DOHH2 (cell line): ENCODE data around the gene ELF5.

ENCODE experiments used
- H3F3A ChIP-seq: fragments of 200-600 bp; sonication (generic), shearing (Covaris generic); 2 replicates; pipeline ENCODE4 v1.6.0; 2016; ENCODE audit warnings: antibody characterized with exemption, mild to moderate bottlenecking; ENCODE audit not compliant: control insufficient read depth, insufficient read depth
- H3K27ac ChIP-seq: fragments of 200-600 bp; sonication (generic); 2 replicates; pipeline ENCODE4 v1.5.1; 2014; ENCODE audit warnings: low read depth, mild to moderate bottlenecking, low read length, moderate library complexity
- H3K27me3 ChIP-seq: fragments of 200-600 bp; sonication (generic); 2 replicates; pipeline ENCODE4 v1.6.1; 2014; ENCODE audit warnings: mild to moderate bottlenecking, low read length, mixed read lengths; ENCODE audit not compliant: control insufficient read depth
- H3K36me3 ChIP-seq: fragments of 200-600 bp; sonication (generic); 2 replicates; pipeline ENCODE4 v1.6.1; 2014; ENCODE audit warnings: mild to moderate bottlenecking, low read length, moderate library complexity, mixed read lengths; ENCODE audit not compliant: control insufficient read depth
- H3K4me1 ChIP-seq: fragments of 200-600 bp; sonication (generic); 2 replicates; pipeline ENCODE4 v1.6.1; 2014; ENCODE audit warnings: mild to moderate bottlenecking, low read length, mixed read lengths; ENCODE audit not compliant: control insufficient read depth
- H3K4me2 ChIP-seq: fragments of 200-600 bp; sonication (generic); 2 replicates; pipeline ENCODE4 v1.6.0; 2014; ENCODE audit warnings: mild to moderate bottlenecking, low read length, moderate library complexity
- H3K4me3 ChIP-seq: fragments of 200-600 bp; sonication (generic); 2 replicates; pipeline ENCODE4 v1.5.1; 2014; ENCODE audit warnings: mild to moderate bottlenecking, low read length, mixed read lengths
- H3K79me2 ChIP-seq: fragments of 200-600 bp; sonication (generic); 2 replicates; pipeline ENCODE4 v1.6.1; 2014; ENCODE audit warnings: mild to moderate bottlenecking, low read length, mixed read lengths; ENCODE audit not compliant: control insufficient read depth
- H3K9me2 ChIP-seq: fragments of 200-600 bp; sonication (generic); replicated peaks from 2 replicates; pipeline ENCODE4 v1.6.1; 2014; ENCODE audit warnings: mild to moderate bottlenecking, low read length, mixed read lengths; ENCODE audit not compliant: control insufficient read depth
- H3K9me3 ChIP-seq: fragments of 200-600 bp; sonication (generic); 2 replicates; pipeline ENCODE4 v1.6.1; 2014; ENCODE audit warnings: antibody characterized with exemption, low read length, mixed read lengths; ENCODE audit not compliant: control insufficient read depth, insufficient read depth
- H4K20me1 ChIP-seq: fragments of 200-600 bp; sonication (generic); 2 replicates; pipeline ENCODE4 v1.6.0; 2014; ENCODE audit warnings: low read depth, mild to moderate bottlenecking, antibody characterized with exemption, low read length, moderate library complexity; ENCODE audit not compliant: control insufficient read depth, insufficient read depth
- CTCF ChIP-seq: fragments of 200-600 bp; sonication (generic); IDR thresholded peaks from one replicate; pipeline ENCODE4 v1.5.1; 2014; ENCODE audit warnings: antibody characterized with exemption, mild to moderate bottlenecking, low read depth, low read length; ENCODE audit not compliant: poor library complexity, severe bottlenecking
- EZH2phosphoT487 ChIP-seq: fragments of 200-600 bp; sonication (generic); IDR thresholded peaks from 2 replicates; pipeline ENCODE4 v1.6.1; 2017; ENCODE audit warnings: borderline replicate concordance, mild to moderate bottlenecking, antibody characterized with exemption, low read length, moderate library complexity, mixed read lengths

ELF5 gene

GRCh38 chr11:34481307-34481706, 32.3 kb downstream of the ELF5 start:
- TF ChIP-seq EZH2phosphoT487 (no peak), CTCF (no peak)
- H3K4me1 ChIP-seq: no peaks in the 10 kb centered on the region

GRCh38 chr11:34480314-34480713, 33.3 kb downstream of the ELF5 start:
- no peaks in the 10 kb centered on the region for H4K20me1 ChIP-seq
- H3K4me1 ChIP-seq: no peaks in the 10 kb centered on the region
- no peak for TF ChIP-seq EZH2phosphoT487
- no peak for TF ChIP-seq CTCF
- H3K9me3 ChIP-seq: no peaks in the 10 kb centered on the region
- no peaks in the 10 kb centered on the region for H3K36me3 ChIP-seq
- H3F3A ChIP-seq: no peaks in the 10 kb centered on the region
- no peak overlapping the region for H3K4me3 ChIP-seq
- H3K4me2 ChIP-seq: no peak overlapping the region
- no peaks in the 10 kb centered on the region for H3K79me2 ChIP-seq
- no peak overlapping the region for H3K27ac ChIP-seq
- H3K9me2 ChIP-seq: no peaks in the 10 kb centered on the region
- H3K27me3 ChIP-seq: peaks cover 12% of the 10 kb centered on the region; the same call in 1 of the 2 replicates

More at GRCh38 chr11:34481307-34481706, 32.3 kb downstream of the ELF5 start:
- H3K27ac ChIP-seq: no peak overlapping the region
- no peaks in the 10 kb centered on the region for H3K79me2 ChIP-seq
- H3K9me3 ChIP-seq: no peaks in the 10 kb centered on the region
- H3K4me2 ChIP-seq: no peak overlapping the region
- peaks cover 12% of the 10 kb centered on the region; the same call in 1 of the 2 replicates for H3K27me3 ChIP-seq
- no peaks in the 10 kb centered on the region for H3F3A ChIP-seq
- no peaks in the 10 kb centered on the region for H3K9me2 ChIP-seq
- H3K36me3 ChIP-seq: no peaks in the 10 kb centered on the region
- H4K20me1 ChIP-seq: no peaks in the 10 kb centered on the region
- H3K4me3 ChIP-seq: no peak overlapping the region

- Histone ChIP-seq H3F3A (no peaks in the 10 kb centered on the region), H3K79me2 (no peaks in the 10 kb centered on the region), H3K9me3 (no peaks in the 10 kb centered on the region), H3K27ac (no peak overlapping the region), H3K4me3 (no peak overlapping the region), H3K36me3 (no peaks in the 10 kb centered on the region), H3K9me2 (no peaks in the 10 kb centered on the region), H3K4me2 (no peak overlapping the region), H4K20me1 (no peaks in the 10 kb centered on the region), H3K27me3 (peaks cover 12% of the 10 kb centered on the region; the same call in 1 of the 2 replicates), H3K4me1 (no peaks in the 10 kb centered on the region)
- TF ChIP-seq EZH2phosphoT487 (no peak), CTCF (no peak)
Observed at GRCh38 chr11:34478845-34479663, 34.5 kb downstream of the ELF5 start.
